Stomach smooth muscle (tissue), 2 donors: ENCODE data around the gene HHIP.

Source experiments
- H3K27ac ChIP-seq: one replicate; pipeline ENCODE4 v1.7.0; 2013; ENCODE audit warnings: mild to moderate bottlenecking, low read length, inconsistent platforms
- H3K27me3 ChIP-seq, 2 donors: one replicate each; pipeline ENCODE4 v1.7.0; 2013; ENCODE audit warnings: low read length in 2 of 2; ENCODE audit not compliant: insufficient read depth in 2 of 2, control insufficient read depth in 1 of 2
- H3K36me3 ChIP-seq, 2 donors: one replicate each; pipeline ENCODE4 v1.7.0; 2013; ENCODE audit warnings: low read length in 2 of 2; ENCODE audit not compliant: control insufficient read depth in 2 of 2, insufficient read depth in 2 of 2
- H3K4me1 ChIP-seq: one replicate; pipeline ENCODE4 v1.7.0; 2013; ENCODE audit warnings: low read length; ENCODE audit not compliant: control insufficient read depth, insufficient read depth
- H3K4me3 ChIP-seq, 2 donors: one replicate each; pipeline ENCODE4 v1.7.0; 2013; ENCODE audit warnings: low read length in 2 of 2
- H3K9ac ChIP-seq, 2 donors: one replicate each; pipeline ENCODE4 v1.7.0; 2013; ENCODE audit warnings: low read length in 2 of 2, mild to moderate bottlenecking in 1 of 2
- H3K9me3 ChIP-seq, 2 donors: one replicate each; pipeline ENCODE4 v1.7.0; 2013; ENCODE audit warnings: low read length in 2 of 2; ENCODE audit not compliant: control insufficient read depth in 2 of 2
- donor health status: healthy.
- donor health status: Pancreatic carcinoma.

The HHIP gene

DNA sequence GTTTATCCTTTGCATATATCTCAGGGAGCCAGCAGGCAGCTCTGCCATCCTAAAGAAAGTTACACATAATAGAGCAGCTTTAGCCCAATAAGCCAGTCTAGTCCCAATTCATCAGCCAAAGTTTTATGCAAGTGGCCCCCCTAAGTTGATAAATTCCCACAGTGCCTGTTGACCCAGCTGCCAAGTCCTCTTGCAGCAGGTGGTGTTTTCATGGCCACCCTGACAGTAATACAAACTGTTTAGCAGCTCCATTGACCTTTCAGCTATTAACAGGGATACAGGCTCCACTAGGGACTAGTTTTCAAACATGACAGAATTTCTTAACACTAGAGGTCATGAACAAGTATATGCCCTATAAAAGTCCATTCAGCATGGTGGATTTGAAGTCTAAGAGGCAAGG, 77.5 kb downstream of the HHIP start:
- Histone ChIP-seq H3K27ac (no peak overlapping the region), H3K27me3 (no peaks in the 10 kb centered on the region), H3K4me3 (no peak overlapping the region), H3K36me3 (no peaks in the 10 kb centered on the region), H3K4me1 (no peaks in the 10 kb centered on the region), H3K9ac (no peak overlapping the region), H3K9me3 (no peaks in the 10 kb centered on the region)

DNA sequence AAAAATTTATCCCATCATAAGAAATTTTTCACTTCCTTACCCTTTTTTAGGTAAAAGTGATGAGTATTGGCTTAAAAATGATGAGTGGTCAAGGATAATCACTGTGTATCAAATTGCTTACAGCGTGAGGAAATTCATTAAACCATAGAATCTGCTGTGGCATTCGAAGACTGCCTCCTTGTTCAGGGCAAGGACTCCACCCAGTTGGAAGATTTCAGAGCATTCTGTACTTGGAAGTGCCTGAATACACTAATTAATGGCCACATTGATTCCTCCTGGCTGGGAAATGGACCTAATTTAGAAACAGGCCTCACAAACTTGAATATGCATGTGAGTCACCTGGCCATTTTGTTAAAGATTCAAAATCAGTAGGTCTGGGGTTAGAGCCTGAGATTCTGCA, 83.2 kb downstream of the HHIP start:
- Histone ChIP-seq H3K4me1 (no peaks in the 10 kb centered on the region), H3K4me3 (no peak overlapping the region), H3K36me3 (no peaks in the 10 kb centered on the region), H3K9me3 (no peaks in the 10 kb centered on the region), H3K27ac (no peak overlapping the region), H3K9ac (no peak overlapping the region), H3K27me3 (no peaks in the 10 kb centered on the region)

DNA sequence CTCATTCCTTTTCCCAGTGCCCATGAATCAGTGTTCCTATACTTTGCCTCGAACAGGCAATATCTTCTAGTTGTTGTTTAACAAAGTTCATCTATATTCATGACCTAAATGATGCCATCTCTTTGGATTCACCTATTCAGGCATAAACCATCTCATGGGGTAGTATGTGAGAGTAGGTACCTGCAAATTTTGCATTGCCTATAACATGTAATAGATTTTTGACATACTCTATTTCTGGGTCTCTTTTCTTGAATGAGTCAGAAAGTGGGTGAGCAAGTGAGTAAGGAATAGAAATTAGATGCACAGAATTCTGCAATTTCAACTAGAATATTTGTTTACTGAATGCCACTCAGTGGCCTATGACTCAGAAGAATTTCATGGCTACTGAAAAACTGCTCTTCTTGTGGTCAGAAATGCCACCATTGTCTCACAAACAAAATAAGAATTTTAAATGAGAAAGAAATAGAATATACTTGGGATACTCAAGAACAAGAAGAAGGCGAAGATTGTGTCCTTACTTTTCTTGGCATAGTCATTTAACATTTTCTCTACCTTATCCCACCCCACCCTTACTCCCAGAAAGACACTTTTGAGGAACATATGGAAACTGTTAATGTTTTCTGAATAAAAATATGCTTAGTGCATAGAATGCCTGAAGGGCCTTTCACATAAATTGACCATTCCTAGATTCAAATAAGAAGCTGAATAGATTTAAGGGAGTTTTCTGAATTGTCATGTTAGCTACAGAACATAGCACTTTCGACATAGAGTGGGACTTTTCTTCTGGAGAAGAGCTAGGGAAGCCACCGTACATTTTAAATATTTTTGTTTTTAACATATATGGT, 86.8 kb downstream of the HHIP start:
- Histone ChIP-seq H3K9ac (no peak overlapping the region), H3K36me3 (no peaks in the 10 kb centered on the region), H3K27ac (no peak overlapping the region)

DNA sequence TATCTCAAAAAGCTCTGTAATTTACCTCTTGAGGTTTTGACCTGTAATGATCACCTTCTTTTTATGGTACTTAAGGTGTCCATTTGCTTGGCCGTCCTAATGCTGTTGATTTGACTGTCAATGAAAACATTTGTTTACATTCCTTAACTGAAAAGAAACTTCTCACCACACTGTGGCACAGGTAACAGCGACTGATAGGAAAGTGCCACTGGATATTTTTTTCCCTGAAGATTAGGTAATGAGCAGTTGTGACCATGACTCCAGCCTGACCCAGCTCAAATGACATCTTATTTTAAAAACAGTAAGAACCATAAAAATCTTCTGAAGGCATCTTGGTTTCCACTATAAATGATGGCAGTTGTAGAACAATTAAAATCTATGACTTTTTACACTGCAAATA, 87.6 kb downstream of the HHIP start:
- Histone ChIP-seq H3K4me3 (no peak overlapping the region), H3K36me3 (no peaks in the 10 kb centered on the region), H3K4me1 (no peaks in the 10 kb centered on the region), H3K27me3 (no peaks in the 10 kb centered on the region), H3K27ac (no peak overlapping the region), H3K9ac (no peak overlapping the region), H3K9me3 (no peaks in the 10 kb centered on the region)

More for the DNA sequence above, 86.8 kb downstream of the HHIP start:
- Histone ChIP-seq H3K9me3 (no peaks in the 10 kb centered on the region), H3K27me3 (no peaks in the 10 kb centered on the region), H3K4me3 (no peak overlapping the region), H3K4me1 (no peaks in the 10 kb centered on the region)

DNA sequence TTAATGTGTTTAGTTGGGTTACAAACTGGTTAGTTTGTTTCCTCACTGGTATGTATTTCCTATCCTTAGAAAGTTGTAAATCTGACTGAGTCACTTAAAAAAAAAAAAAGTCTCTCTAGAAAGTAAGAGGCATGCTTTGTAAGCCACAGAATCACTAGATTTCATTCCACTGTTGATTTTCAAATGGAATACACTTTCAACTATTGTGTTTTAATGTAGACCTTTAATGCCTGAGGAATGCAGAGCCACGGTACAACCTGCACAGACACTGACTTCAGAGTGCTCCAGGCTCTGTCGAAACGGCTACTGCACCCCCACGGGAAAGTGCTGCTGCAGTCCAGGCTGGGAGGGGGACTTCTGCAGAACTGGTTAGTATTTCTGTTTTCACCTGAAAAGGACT, 88.6 kb downstream of the HHIP start:
- Histone ChIP-seq H3K4me3 (no peak overlapping the region), H3K9ac (no peak overlapping the region), H3K9me3 (no peaks in the 10 kb centered on the region), H3K36me3 (no peaks in the 10 kb centered on the region), H3K27ac (no peak overlapping the region), H3K27me3 (no peaks in the 10 kb centered on the region), H3K4me1 (no peaks in the 10 kb centered on the region)

DNA sequence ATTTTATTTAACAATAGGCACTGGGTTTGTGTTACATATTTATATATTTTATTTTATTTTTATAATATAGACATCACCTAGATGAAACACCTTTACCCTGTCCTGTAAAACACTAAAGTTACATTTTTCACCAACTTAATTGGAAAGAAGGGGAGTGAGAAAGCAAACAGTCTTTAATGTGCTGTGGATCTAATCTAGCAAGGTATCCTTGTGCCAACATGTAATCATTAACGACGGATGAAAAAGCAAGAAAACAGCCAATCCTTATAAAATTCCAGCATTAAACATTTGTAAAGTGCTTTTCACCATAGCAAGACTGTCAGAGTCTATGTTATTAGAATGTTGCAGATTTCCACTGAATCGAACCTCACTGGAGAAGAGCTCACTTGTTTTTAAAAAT, 92.7 kb downstream of the HHIP start:
- H3K4me1 ChIP-seq, result no peaks in the 10 kb centered on the region
- no peaks in the 10 kb centered on the region for H3K27me3 ChIP-seq
- no peak overlapping the region for H3K27ac ChIP-seq
- no peak overlapping the region for H3K9ac ChIP-seq
- H3K36me3 ChIP-seq, result no peaks in the 10 kb centered on the region
- no peaks in the 10 kb centered on the region for H3K9me3 ChIP-seq
- H3K4me3 ChIP-seq, result no peak overlapping the region

DNA sequence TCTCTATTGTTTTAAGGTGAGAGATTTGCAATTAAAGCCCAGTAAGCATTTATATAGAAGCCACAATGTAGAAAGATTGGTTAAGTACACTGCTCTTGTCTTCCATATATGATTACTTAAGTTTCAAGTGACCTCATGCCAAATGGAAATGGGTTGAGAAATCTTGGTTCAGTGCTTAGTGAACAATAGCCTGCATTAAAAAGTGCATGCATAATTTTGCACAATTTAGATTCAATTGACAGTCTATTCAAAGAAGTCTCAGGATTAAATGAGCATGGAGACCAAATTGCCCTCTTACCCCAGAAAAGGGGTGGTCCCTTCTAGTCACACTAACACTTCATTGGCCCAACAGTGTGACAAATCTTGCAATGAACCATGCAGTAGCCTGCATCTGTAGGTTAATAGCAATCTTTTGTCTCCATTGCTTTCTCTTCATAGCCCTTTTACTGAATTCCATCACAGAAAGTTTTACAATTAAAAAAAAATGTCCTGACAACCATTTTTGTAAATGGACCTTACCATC, 93.6 kb downstream of the HHIP start:
- Histone ChIP-seq H3K27ac (no peak overlapping the region), H3K36me3 (no peaks in the 10 kb centered on the region), H3K9ac (no peak overlapping the region), H3K4me1 (no peaks in the 10 kb centered on the region), H3K4me3 (no peak overlapping the region), H3K27me3 (no peaks in the 10 kb centered on the region), H3K9me3 (no peaks in the 10 kb centered on the region)

DNA sequence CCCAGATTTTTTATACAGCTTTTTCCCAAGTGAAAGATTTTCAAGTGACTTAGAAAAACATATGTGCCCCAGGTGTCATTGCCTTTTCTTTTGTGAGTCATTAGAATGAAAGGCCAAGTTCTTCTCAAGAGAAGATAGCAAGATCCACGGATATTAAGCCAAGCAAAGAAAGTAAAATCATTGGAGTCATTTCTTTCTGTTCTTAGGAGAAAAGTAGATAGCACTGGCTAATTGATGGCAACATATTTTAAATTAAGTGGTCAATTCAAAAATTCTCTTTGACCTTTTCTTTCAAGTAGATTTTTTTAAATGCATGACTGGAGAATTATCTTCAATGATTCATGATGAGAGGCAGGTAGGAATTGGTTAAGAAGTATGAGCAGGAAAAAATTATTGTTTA, 94.4 kb downstream of the HHIP start:
- no peaks in the 10 kb centered on the region for H3K9me3 ChIP-seq
- H3K9ac ChIP-seq, result no peak overlapping the region
- no peaks in the 10 kb centered on the region for H3K27me3 ChIP-seq
- no peaks in the 10 kb centered on the region for H3K36me3 ChIP-seq
- no peak overlapping the region for H3K4me3 ChIP-seq
- no peak overlapping the region for H3K27ac ChIP-seq
- H3K4me1 ChIP-seq, result no peaks in the 10 kb centered on the region

DNA sequence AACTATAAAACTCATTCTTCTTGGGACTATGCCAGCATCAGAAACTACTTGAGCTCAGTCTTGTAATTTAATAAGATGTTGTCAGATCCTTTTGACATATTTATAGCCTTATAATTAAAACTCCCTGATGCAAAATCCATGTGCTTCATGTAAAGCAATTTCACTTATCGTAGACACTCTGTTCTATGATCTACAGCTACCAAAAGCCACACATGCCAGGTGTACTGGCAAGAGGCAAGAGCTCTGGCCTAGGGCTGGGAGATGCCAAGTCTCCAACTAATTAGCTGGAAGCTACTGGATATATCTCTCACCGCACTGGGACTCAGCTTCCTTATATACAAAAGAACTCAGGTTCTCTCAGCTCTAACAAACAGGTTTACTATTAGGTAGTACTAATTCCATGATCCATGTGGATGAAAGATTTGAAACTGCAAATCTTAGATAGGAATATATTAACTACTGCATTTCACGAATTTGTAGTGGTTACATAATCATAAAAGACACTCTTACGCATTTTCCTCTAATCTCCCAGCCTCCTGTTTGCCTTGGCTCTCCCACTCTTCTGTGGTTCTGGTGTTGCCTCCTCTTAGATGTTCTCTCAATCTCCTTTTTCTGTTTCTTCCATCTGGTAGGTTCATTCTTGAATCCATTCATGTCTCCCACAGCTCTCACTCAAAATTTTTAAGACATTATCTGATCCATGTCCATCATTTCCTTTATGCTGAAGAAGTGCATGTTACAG, 103.0 kb downstream of the HHIP start:
- Histone ChIP-seq H3K4me1 (no peaks in the 10 kb centered on the region), H3K4me3 (no peak overlapping the region), H3K27ac (no peak overlapping the region), H3K9ac (no peak overlapping the region), H3K9me3 (no peaks in the 10 kb centered on the region), H3K27me3 (no peaks in the 10 kb centered on the region), H3K36me3 (no peaks in the 10 kb centered on the region)

DNA sequence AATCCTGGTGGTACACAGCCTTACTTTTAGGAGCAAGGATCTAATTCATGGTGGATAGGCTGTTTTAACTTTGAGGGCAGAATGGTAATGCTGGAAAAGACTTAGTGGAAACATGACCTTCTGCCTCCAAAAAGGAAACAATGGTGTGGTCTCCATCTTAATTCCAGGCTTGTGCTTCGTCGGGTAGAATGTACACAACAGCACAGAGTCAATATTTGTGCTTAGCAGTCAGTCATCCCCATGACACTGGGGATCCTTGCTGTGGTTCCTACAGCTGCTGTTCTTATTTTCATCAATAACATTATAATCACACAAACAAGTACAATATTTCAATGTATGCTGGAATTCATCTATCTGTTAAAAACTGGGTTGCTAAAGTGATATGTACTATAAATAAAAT, 104.4 kb downstream of the HHIP start:
- Histone ChIP-seq H3K27me3 (no peaks in the 10 kb centered on the region), H3K9ac (no peak overlapping the region), H3K27ac (no peak overlapping the region)

More for the DNA sequence above, 104.4 kb downstream of the HHIP start:
- H3K36me3 ChIP-seq, result no peaks in the 10 kb centered on the region
- no peak overlapping the region for H3K4me3 ChIP-seq
- H3K9me3 ChIP-seq, result no peaks in the 10 kb centered on the region
- no peaks in the 10 kb centered on the region for H3K4me1 ChIP-seq
